LNCAP (cell line): ENCODE measurements around the gene APMAP.

ENCODE experiments used
- CTCF ChIP-seq: fragments of 450-650 bp; IDR thresholded peaks from 2 replicates; pipeline ENCODE4 v1.5.1; 2017; ENCODE audit warnings: mild to moderate bottlenecking

APMAP gene

GRCh38 chr20:24981282-24981681 is 11.3 kb downstream of the APMAP start:
- TF ChIP-seq CTCF = no peak

- no peak for TF ChIP-seq CTCF
Observed at GRCh38 chr20:24980291-24981053, 12.1 kb downstream of the APMAP start.

- TF ChIP-seq CTCF = no peak
Observed at GRCh38 chr20:24979036-24979960, 13.3 kb downstream of the APMAP start.

GRCh38 chr20:24978513-24978912 is 14.0 kb downstream of the APMAP start:
- no peak for TF ChIP-seq CTCF

- no peak for TF ChIP-seq CTCF
Observed at GRCh38 chr20:24977797-24978196, 14.8 kb downstream of the APMAP start.

GRCh38 chr20:24977336-24977735 is 15.2 kb downstream of the APMAP start:
- TF ChIP-seq CTCF = no peak

GRCh38 chr20:24972341-24972740 is 20.2 kb downstream of the APMAP start:
- no peak for TF ChIP-seq CTCF
